Naive thymus-derived CD8-positive, alpha-beta T cell (primary cell): Measurements from ENCODE around the gene GDAP1L1. TPM values are rescaled to one million over a fixed set of nuclear protein-coding genes. Genes with fewer than 3 reads are reported as not detected.
"Not testable (repeated sequence)": the region's sequence is repeated elsewhere in the genome, so short reads cannot be mapped to it uniquely, and the experiment has no call there.

Source experiments
- ATAC-seq, 2 donors: fragments of 150-1000 bp; cut with Tn5 transposase in 1 of 2; sonication (Bioruptor Pico), chemical (Tn5 transposase) in 1 of 2; 1 replicate in 1 of 2; 2 replicates in 1 of 2; pipeline ENCODE4 v1.10.0; 2021; ENCODE audit warnings: mild to moderate bottlenecking in 2 of 2, moderate library complexity in 2 of 2
- POLR2A ChIA-PET: fragments of 350-600 bp; sonication (Branson Sonifier 250); formaldehyde crosslinking; loops from one replicate; lab custom pipeline; 2021; ENCODE audit warnings: antibody characterized with exemption; lab: Charles Lee
- DNase-seq, 10 donors: peaks; one replicate each; pipeline versions ENCODE4 v3.0.0 to v3.0.0-alpha.2; 2020 to 2022
- H3K27ac Mint-ChIP-seq, 10 donors: one replicate each; pipeline ENCODE4 v1.8.0; 2020 to 2022; ENCODE audit warnings: mild to moderate bottlenecking in 10 of 10, mixed read lengths in 10 of 10, moderate library complexity in 4 of 10, inconsistent platforms in 1 of 10
- H3K27me3 Mint-ChIP-seq, 5 donors: one replicate each; pipeline ENCODE4 v1.8.0; 2021 to 2022; ENCODE audit warnings: mixed read lengths in 5 of 5
- H3K36me3 Mint-ChIP-seq, 3 donors: one replicate each; pipeline ENCODE4 v1.8.0; 2020 to 2022; ENCODE audit warnings: mixed read lengths in 3 of 3, mild to moderate bottlenecking in 2 of 3, inconsistent platforms in 1 of 3
- H3K4me1 Mint-ChIP-seq, 4 donors: one replicate each; pipeline ENCODE4 v1.8.0; 2021 to 2022; ENCODE audit warnings: mixed read lengths in 4 of 4
- H3K4me3 Mint-ChIP-seq, 10 donors: one replicate each; pipeline ENCODE4 v1.8.0; 2020 to 2022; ENCODE audit warnings: mild to moderate bottlenecking in 10 of 10, mixed read lengths in 10 of 10, moderate library complexity in 6 of 10, inconsistent platforms in 1 of 10
- H3K9me3 Mint-ChIP-seq, 9 donors: one replicate each; pipeline ENCODE4 v1.8.0; 2020 to 2022; ENCODE audit warnings: mixed read lengths in 9 of 9, mild to moderate bottlenecking in 3 of 9, inconsistent platforms in 1 of 9, moderate library complexity in 1 of 9
- polyA plus RNA-seq, 3 donors: library from polyadenylated mRNA; unstranded; fragments of 300-500 nt; fragmentation: Illumina TruSeq; gene quantifications; one replicate each; pipeline ENCODE4 v1.2.3, GENCODE V29; 2021
- total RNA-seq, 8 experiments: library from RNA in 2 of 8; stranded (reverse) in 2 of 8; gene quantifications; one replicate each; pipeline ENCODE4 v1.2.3 and lab custom pipeline; 2021 to 2026

Gene GDAP1L1
- total and polyA plus RNA-seq, 5 experiments from 2014 or later = not detected

GRCh38 chr20:44235702-44236101 lies 11.4 kb upstream of the GDAP1L1 start:
- no peak overlapping the region for H3K4me3 Mint-ChIP-seq
- H3K27me3 Mint-ChIP-seq = no peaks in the 10 kb centered on the region
- POLR2A ChIA-PET = interaction anchor here (0.8 to 1.1 kb wide), 2 partner anchors 10 to 13 kb away, joined by 4 to 6 read pairs; no protein-coding TSS in a partner anchor
- ATAC-seq = no peak
- no peak for DNase-seq
- H3K36me3 Mint-ChIP-seq = no peaks in the 10 kb centered on the region
- H3K27ac Mint-ChIP-seq = no peak overlapping the region
- peaks cover 0 to 2% (median 0%) of the 10 kb centered on the region in 9 donors for H3K9me3 Mint-ChIP-seq
- H3K4me1 Mint-ChIP-seq = peaks cover 6 to 13% (median 8%) of the 10 kb centered on the region in 4 donors

- H3K36me3 Mint-ChIP-seq, ATAC-seq, DNase-seq, H3K27me3 Mint-ChIP-seq, H3K4me3 Mint-ChIP-seq, POLR2A ChIA-PET, H3K4me1 Mint-ChIP-seq, H3K9me3 Mint-ChIP-seq: not testable (repeated sequence)
- H3K27ac Mint-ChIP-seq = peak overlapping the region in 1 of 10 donors; percentile 31
Observed at GRCh38 chr20:44236840-44237239, 10.3 kb upstream of the GDAP1L1 start.

GRCh38 chr20:44241796-44242195 lies 5.3 kb upstream of the GDAP1L1 start:
- POLR2A ChIA-PET = no interaction called here
- peaks cover 0 to 2% (median 0%) of the 10 kb centered on the region in 9 donors for H3K9me3 Mint-ChIP-seq
- H3K4me1 Mint-ChIP-seq = peaks cover 4 to 6% (median 4%) of the 10 kb centered on the region in 4 donors
- no peak overlapping the region for H3K27ac Mint-ChIP-seq
- peaks cover 0 to 6% (median 0%) of the 10 kb centered on the region in 3 donors for H3K36me3 Mint-ChIP-seq
- H3K4me3 Mint-ChIP-seq = no peak overlapping the region
- H3K27me3 Mint-ChIP-seq = peaks cover 1 to 6% (median 2%) of the 10 kb centered on the region in 5 donors
- ATAC-seq (no peak), DNase-seq (no peak)

DNA sequence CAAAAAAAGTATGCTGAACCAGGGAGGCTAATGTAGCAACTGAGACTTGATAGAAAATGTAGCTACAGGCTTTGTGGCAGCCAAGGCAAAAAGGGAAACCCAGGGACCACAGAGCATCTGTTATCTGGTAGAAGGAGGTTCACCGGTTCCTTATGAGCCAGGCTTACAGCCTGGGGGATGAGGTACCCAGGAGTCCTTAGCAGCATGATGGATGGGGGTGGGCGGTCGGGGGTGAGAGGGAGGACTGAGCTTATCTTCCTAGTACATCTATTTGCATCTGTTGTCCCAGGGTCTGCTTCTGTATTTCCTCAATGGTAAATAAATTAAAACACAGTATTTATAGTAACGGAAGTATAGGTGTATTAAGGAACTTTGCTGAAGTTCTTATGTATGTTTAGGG lies 1.1 kb upstream of the GDAP1L1 start:
- no peak overlapping the region for H3K4me3 Mint-ChIP-seq
- POLR2A ChIA-PET = no interaction called here
- ATAC-seq (no peak), DNase-seq (no peak)
- peaks cover 0 to 11% (median 0%) of the 10 kb centered on the region in 3 donors for H3K36me3 Mint-ChIP-seq
- H3K9me3 Mint-ChIP-seq = peaks cover 0 to 3% (median 0%) of the 10 kb centered on the region in 9 donors
- peaks cover 6 to 17% (median 12%) of the 10 kb centered on the region in 4 donors for H3K4me1 Mint-ChIP-seq
- H3K27me3 Mint-ChIP-seq = peaks cover 4 to 23% (median 13%) of the 10 kb centered on the region in 5 donors
- H3K27ac Mint-ChIP-seq = no peak overlapping the region

- Mint-ChIP-seq H3K27ac (no peak overlapping the region), H3K4me1 (peaks cover 4 to 17% (median 11%) of the 10 kb centered on the region in 4 donors), H3K4me3 (peak overlapping the region in 8 of 10 donors; percentile 26 to 81 (median 56)), H3K36me3 (peaks cover 0 to 11% (median 1%) of the 10 kb centered on the region in 3 donors), H3K27me3 (peaks cover 5 to 23% (median 14%) of the 10 kb centered on the region in 5 donors), H3K9me3 (peaks cover 0 to 3% (median 0%) of the 10 kb centered on the region in 9 donors)
- peak; percentile 42 to 65 for ATAC-seq
- POLR2A ChIA-PET = no interaction called here
- DNase-seq = peak in 8 of 10 donors; percentile 6 to 38 (median 13)
Observed at GRCh38 chr20:44247586-44248409, 690 bp downstream of the GDAP1L1 start.

GRCh38 chr20:44248410-44248759 lies 1.3 kb downstream of the GDAP1L1 start:
- Mint-ChIP-seq H3K27ac (no peak overlapping the region), H3K27me3 (peaks cover 6 to 23% (median 15%) of the 10 kb centered on the region in 5 donors), H3K9me3 (peaks cover 0 to 3% (median 0%) of the 10 kb centered on the region in 9 donors), H3K4me3 (peak overlapping the region in 3 of 10 donors; percentile 28 to 59 (median 30)), H3K4me1 (peaks cover 4 to 17% (median 11%) of the 10 kb centered on the region in 4 donors), H3K36me3 (peaks cover 0 to 11% (median 2%) of the 10 kb centered on the region in 3 donors)
- POLR2A ChIA-PET = no interaction called here
- ATAC-seq (no peak), DNase-seq (no peak)

- Mint-ChIP-seq H3K27ac (no peak overlapping the region), H3K36me3 (peaks cover 0 to 5% (median 2%) of the 10 kb centered on the region in 3 donors), H3K4me3 (no peak overlapping the region), H3K9me3 (peaks cover 0 to 3% (median 0%) of the 10 kb centered on the region in 9 donors), H3K4me1 (peaks cover 6 to 17% (median 15%) of the 10 kb centered on the region in 4 donors), H3K27me3 (peaks cover 6 to 23% (median 15%) of the 10 kb centered on the region in 5 donors)
- ATAC-seq (no peak), DNase-seq (no peak)
- POLR2A ChIA-PET = no interaction called here
Observed at GRCh38 chr20:44251284-44251683, 4.2 kb downstream of the GDAP1L1 start.

- POLR2A ChIA-PET = no interaction called here
- DNase-seq = no peak
Observed at GRCh38 chr20:44253528-44253927, 6.4 kb downstream of the GDAP1L1 start.

GRCh38 chr20:44254073-44254472 lies 7.0 kb downstream of the GDAP1L1 start:
- POLR2A ChIA-PET = no interaction called here

More at GRCh38 chr20:44253528-44253927, 6.4 kb downstream of the GDAP1L1 start:
- Mint-ChIP-seq H3K4me1 (peaks cover 0 to 11% (median 1%) of the 10 kb centered on the region in 4 donors), H3K36me3 (peaks cover 0 to 5% (median 2%) of the 10 kb centered on the region in 3 donors), H3K9me3 (peaks cover 0 to 3% (median 0%) of the 10 kb centered on the region in 9 donors), H3K4me3 (no peak overlapping the region), H3K27ac (peak overlapping the region in 1 of 10 donors; percentile 15), H3K27me3 (peaks cover 0 to 11% (median 6%) of the 10 kb centered on the region in 5 donors)
- no peak for ATAC-seq

DNA sequence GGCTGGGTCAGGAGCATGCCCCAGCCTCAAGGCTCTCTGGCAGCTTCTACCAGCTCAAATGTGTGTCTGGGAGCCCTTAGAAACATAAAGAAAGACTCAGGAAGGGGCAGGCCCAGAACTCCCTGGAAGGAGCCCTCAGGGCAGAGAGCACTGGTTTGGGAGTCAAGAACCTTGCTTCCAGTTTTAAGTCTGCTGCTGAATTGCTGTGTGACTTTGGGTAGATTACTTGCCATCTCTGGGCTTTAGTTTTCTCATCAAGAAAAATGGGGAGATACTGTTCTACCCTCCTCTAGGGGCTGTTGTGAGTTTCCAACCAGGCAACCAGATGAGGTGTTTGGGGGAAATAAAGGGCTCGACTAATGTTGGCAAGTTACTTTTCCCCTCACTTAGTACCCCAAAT lies 8.8 kb downstream of the GDAP1L1 start:
- peaks cover 0 to 17% (median 6%) of the 10 kb centered on the region in 4 donors for H3K4me1 Mint-ChIP-seq

More at GRCh38 chr20:44254073-44254472, 7.0 kb downstream of the GDAP1L1 start:
- H3K27me3 Mint-ChIP-seq = peaks cover 0 to 6% (median 6%) of the 10 kb centered on the region in 5 donors
- H3K9me3 Mint-ChIP-seq = peaks cover 0 to 3% (median 0%) of the 10 kb centered on the region in 9 donors
- no peak for ATAC-seq
- peaks cover 0 to 5% (median 2%) of the 10 kb centered on the region in 3 donors for H3K36me3 Mint-ChIP-seq
- DNase-seq = no peak
- no peak overlapping the region for H3K4me3 Mint-ChIP-seq
- peak overlapping the region in 2 of 10 donors; percentile 1 to 10 for H3K27ac Mint-ChIP-seq
- peaks cover 0 to 13% (median 2%) of the 10 kb centered on the region in 4 donors for H3K4me1 Mint-ChIP-seq

GRCh38 chr20:44256961-44257360 lies 9.9 kb downstream of the GDAP1L1 start:
- H3K36me3 Mint-ChIP-seq = peaks cover 0 to 5% (median 0%) of the 10 kb centered on the region in 3 donors
- H3K4me1 Mint-ChIP-seq = peaks cover 0 to 17% (median 6%) of the 10 kb centered on the region in 4 donors
- H3K4me3 Mint-ChIP-seq = no peak overlapping the region
- POLR2A ChIA-PET = no interaction called here
- ATAC-seq = no peak
- H3K9me3 Mint-ChIP-seq = no peaks in the 10 kb centered on the region
- no peak overlapping the region for H3K27ac Mint-ChIP-seq
- DNase-seq = no peak
- H3K27me3 Mint-ChIP-seq = peaks cover 0 to 3% (median 0%) of the 10 kb centered on the region in 5 donors

More for the DNA sequence above, 8.8 kb downstream of the GDAP1L1 start:
- Mint-ChIP-seq H3K9me3 (no peaks in the 10 kb centered on the region), H3K27me3 (peaks cover 0 to 3% (median 0%) of the 10 kb centered on the region in 5 donors), H3K4me3 (no peak overlapping the region), H3K36me3 (peaks cover 0 to 5% (median 0%) of the 10 kb centered on the region in 3 donors), H3K27ac (peak overlapping the region in 1 of 10 donors; percentile 3)
- POLR2A ChIA-PET = interaction anchor here (0.6 kb wide), 1 partner anchor 100 kb away, joined by 4 read pairs; no protein-coding TSS in a partner anchor
- no peak for ATAC-seq
- no peak for DNase-seq

DNA sequence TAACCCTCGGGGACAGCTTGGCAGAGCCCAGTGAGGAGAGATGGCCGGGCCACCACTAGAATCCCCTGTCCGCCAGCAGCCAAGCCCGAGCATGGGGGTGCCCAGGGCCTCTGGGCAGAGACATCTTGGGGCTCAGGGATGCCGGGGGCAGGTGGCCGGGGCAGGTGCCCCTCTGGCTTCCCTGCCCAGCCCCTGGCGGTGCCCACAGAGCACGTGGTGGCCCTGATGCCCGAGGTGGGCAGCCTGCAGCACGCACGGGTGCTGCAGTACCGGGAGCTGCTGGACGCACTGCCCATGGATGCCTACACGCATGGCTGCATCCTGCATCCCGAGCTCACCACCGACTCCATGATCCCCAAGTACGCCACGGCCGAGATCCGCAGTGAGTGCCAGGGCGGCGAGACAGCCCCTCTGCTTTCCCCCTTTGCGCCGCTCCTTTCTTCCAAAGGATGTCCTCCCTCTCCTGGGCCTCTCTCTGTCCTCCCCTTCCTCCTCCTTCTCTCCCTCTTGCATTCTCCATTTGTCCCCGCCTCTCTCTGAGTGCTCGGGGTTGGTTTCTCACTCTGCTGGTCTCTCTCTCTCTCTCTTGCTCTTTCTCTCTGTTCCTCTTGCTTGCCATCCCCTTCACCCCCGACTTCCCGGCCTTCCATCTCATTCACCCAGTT lies 11.2 kb downstream of the GDAP1L1 start:
- peaks cover 0 to 22% (median 6%) of the 10 kb centered on the region in 4 donors for H3K4me1 Mint-ChIP-seq
- H3K27me3 Mint-ChIP-seq = no peaks in the 10 kb centered on the region
- H3K4me3 Mint-ChIP-seq = no peak overlapping the region
- ATAC-seq (no peak), DNase-seq (no peak)
- POLR2A ChIA-PET = no interaction called here
- peaks cover 0 to 3% (median 0%) of the 10 kb centered on the region in 3 donors for H3K36me3 Mint-ChIP-seq
- peak overlapping the region in 3 of 10 donors; percentile 29 to 88 (median 44) for H3K27ac Mint-ChIP-seq
- no peaks in the 10 kb centered on the region for H3K9me3 Mint-ChIP-seq
